HL-60 (cell line): ENCODE results near the gene COG4.
A peak's percentile ranks its signal among the peaks of the same experiment; 100 is the strongest.

Experiments used
- DNase-seq, 2 experiments: peaks; one replicate each; pipeline ENCODE4 v3.0.0-alpha.2; 2010 to 2020; ENCODE audit warnings: low read depth in 1 of 2, low spot score in 1 of 2
- H3K27ac ChIP-seq: fragments of 250-450 bp; sonication (Bioruptor Pico); replicated peaks from 2 replicates; pipeline ENCODE4 v1.5.1; 2020; ENCODE audit warnings: mild to moderate bottlenecking, moderate library complexity
- H3K27me3 ChIP-seq: fragments of 250-450 bp; sonication (Bioruptor Pico); 2 replicates; pipeline ENCODE4 v1.5.1; 2021; ENCODE audit warnings: mild to moderate bottlenecking, moderate library complexity; ENCODE audit not compliant: insufficient read depth, poor library complexity, severe bottlenecking
- H3K4me3 ChIP-seq: replicated peaks from 2 replicates; pipeline ENCODE4 v1.5.1; 2011; ENCODE audit warnings: mild to moderate bottlenecking, control low read depth, low read length; ENCODE audit not compliant: insufficient read depth
- GABPA ChIP-seq: IDR thresholded peaks from 2 replicates; pipeline ENCODE4 v1.6.1; 2012; ENCODE audit warnings: low read depth
- POLR2AphosphoS5 ChIP-seq: IDR thresholded peaks from 2 replicates; pipeline ENCODE4 v1.6.1; 2012; ENCODE audit warnings: low read depth
- REST ChIP-seq: IDR thresholded peaks from 2 replicates; pipeline ENCODE4 v1.6.1; 2012; ENCODE audit warnings: low read depth; ENCODE audit not compliant: insufficient replicate concordance
- SPI1 ChIP-seq: IDR thresholded peaks from 2 replicates; pipeline ENCODE4 v1.6.1; 2012; ENCODE audit warnings: low read depth, mild to moderate bottlenecking, borderline replicate concordance
- TF ChIP-seq, protein P1 (sequence below): IDR thresholded peaks from one replicate; pipeline ENCODE4 v1.5.1; 2011; ENCODE audit warnings: low read length, control low read depth, inconsistent platforms; ENCODE audit not compliant: insufficient read depth

The COG4 gene

GRCh38 chr16:70493802-70494201 lies 29.6 kb downstream of the COG4 start:
- Histone ChIP-seq H3K4me3 (no peak overlapping the region), H3K27ac (no peak overlapping the region), H3K27me3 (no peaks in the 10 kb centered on the region)
- no peak for DNase-seq
- no peak for TF ChIP-seq GABPA
- TF ChIP-seq, protein P1, sequence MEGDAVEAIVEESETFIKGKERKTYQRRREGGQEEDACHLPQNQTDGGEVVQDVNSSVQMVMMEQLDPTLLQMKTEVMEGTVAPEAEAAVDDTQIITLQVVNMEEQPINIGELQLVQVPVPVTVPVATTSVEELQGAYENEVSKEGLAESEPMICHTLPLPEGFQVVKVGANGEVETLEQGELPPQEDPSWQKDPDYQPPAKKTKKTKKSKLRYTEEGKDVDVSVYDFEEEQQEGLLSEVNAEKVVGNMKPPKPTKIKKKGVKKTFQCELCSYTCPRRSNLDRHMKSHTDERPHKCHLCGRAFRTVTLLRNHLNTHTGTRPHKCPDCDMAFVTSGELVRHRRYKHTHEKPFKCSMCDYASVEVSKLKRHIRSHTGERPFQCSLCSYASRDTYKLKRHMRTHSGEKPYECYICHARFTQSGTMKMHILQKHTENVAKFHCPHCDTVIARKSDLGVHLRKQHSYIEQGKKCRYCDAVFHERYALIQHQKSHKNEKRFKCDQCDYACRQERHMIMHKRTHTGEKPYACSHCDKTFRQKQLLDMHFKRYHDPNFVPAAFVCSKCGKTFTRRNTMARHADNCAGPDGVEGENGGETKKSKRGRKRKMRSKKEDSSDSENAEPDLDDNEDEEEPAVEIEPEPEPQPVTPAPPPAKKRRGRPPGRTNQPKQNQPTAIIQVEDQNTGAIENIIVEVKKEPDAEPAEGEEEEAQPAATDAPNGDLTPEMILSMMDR = no peak
- TF ChIP-seq SPI1 = no peak
- TF ChIP-seq REST = no peak
- no peak for TF ChIP-seq POLR2AphosphoS5

GRCh38 chr16:70490261-70490660 lies 33.1 kb downstream of the COG4 start:
- Histone ChIP-seq H3K4me3 (no peak overlapping the region), H3K27me3 (no peaks in the 10 kb centered on the region), H3K27ac (no peak overlapping the region)
- peak in 1 of 2 experiments; percentile 24 for DNase-seq
- TF ChIP-seq GABPA (no peak), REST (no peak), POLR2AphosphoS5 (no peak), SPI1 (no peak)
- TF ChIP-seq, protein P1 = no peak

- TF ChIP-seq, protein P1 = no peak
- TF ChIP-seq SPI1 = no peak
- TF ChIP-seq GABPA = no peak
- TF ChIP-seq POLR2AphosphoS5 = no peak
- TF ChIP-seq REST = no peak
- Histone ChIP-seq H3K4me3 (no peak overlapping the region), H3K27ac (no peak overlapping the region), H3K27me3 (no peaks in the 10 kb centered on the region)
- no peak for DNase-seq
These were observed 38.5 kb downstream of the COG4 start for GRCh38 chr16:70484867-70485266.
